B cell (primary cell): ENCODE results near the gene MYH14. TPM values are rescaled to one million over a fixed set of nuclear protein-coding genes. Genes with fewer than 3 reads are reported as not detected.

Source experiments
- ATAC-seq: fragments of 200-7000 bp; cut with Tn5 transposase; one replicate; pipeline ENCODE4 v1.10.0; 2021; ENCODE audit warnings: low read depth, mild to moderate bottlenecking, moderate number of reproducible peaks, moderate library complexity
- CTCF ChIA-PET: fragments of 350-600 bp; sonication (Branson Sonifier 250); formaldehyde crosslinking; loops from one replicate; lab custom pipeline; 2021; ENCODE audit warnings: antibody characterized with exemption, inconsistent platforms; lab: Charles Lee
- POLR2A ChIA-PET: fragments of 350-600 bp; sonication (Branson Sonifier 250); formaldehyde crosslinking; loops from one replicate; lab custom pipeline; 2021; ENCODE audit warnings: antibody characterized with exemption; lab: Charles Lee
- DNase-seq: peaks from one replicate; pipeline ENCODE4 v3.0.0; 2013
- H2AFZ ChIP-seq: 2 replicates; pipeline ENCODE4 v1.6.1; 2012; ENCODE audit warnings: mild to moderate bottlenecking, low read depth, low read length; ENCODE audit not compliant: insufficient read depth, poor library complexity, severe bottlenecking
- H3K27ac ChIP-seq, 2 donors: 1 replicate in 1 of 2; 2 replicates in 1 of 2; pipeline ENCODE4 v1.5.1; 2012 to 2013; ENCODE audit warnings: low read length in 2 of 2, mild to moderate bottlenecking in 2 of 2, moderate library complexity in 1 of 2
- H3K27me3 ChIP-seq, 4 experiments: fragments of 200-600 bp in 1 of 4; sonication (generic) in 1 of 4; replicated peaks in 1 of 4; 1 replicate in 2 of 4; 2 replicates in 2 of 4; pipeline versions ENCODE4 v1.6.1 to v1.7.0; 2013 to 2016; ENCODE audit warnings: low read length in 3 of 4, mild to moderate bottlenecking in 2 of 4, mixed read lengths in 1 of 4, moderate library complexity in 1 of 4; ENCODE audit not compliant: insufficient read depth in 4 of 4, control insufficient read depth in 3 of 4; ENCODE audit errors: control extremely low read depth in 1 of 4
- H3K36me3 ChIP-seq, 2 experiments: replicated peaks in 1 of 2; 1 replicate in 1 of 2; 2 replicates in 1 of 2; pipeline versions ENCODE4 v1.6.1 to v1.7.1; 2013; ENCODE audit warnings: low read length in 1 of 2; ENCODE audit not compliant: insufficient read depth in 2 of 2, control insufficient read depth in 1 of 2; ENCODE audit errors: control extremely low read depth in 1 of 2, extremely low read depth in 1 of 2
- H3K4me1 ChIP-seq, 2 donors: fragments of 200-600 bp in 1 of 2; sonication (generic) in 1 of 2; 1 replicate in 1 of 2; 2 replicates in 1 of 2; pipeline versions ENCODE4 v1.5.1 to v1.6.1; 2013 to 2017; ENCODE audit warnings: low read length in 2 of 2; ENCODE audit not compliant: control insufficient read depth in 2 of 2, insufficient read depth in 2 of 2
- H3K4me2 ChIP-seq: replicated peaks from 2 replicates; pipeline ENCODE3; 2012; ENCODE audit warnings: mild to moderate bottlenecking, low read depth, low read length; ENCODE audit not compliant: poor library complexity, severe bottlenecking
- H3K4me3 ChIP-seq, 5 experiments: fragments of 200-600 bp in 1 of 5; sonication (generic) in 1 of 5; 1 replicate in 3 of 5; 2 replicates in 2 of 5; pipeline versions ENCODE4 v1.5.1 to v1.7.0; 2011 to 2016; ENCODE audit warnings: low read length in 4 of 5, mild to moderate bottlenecking in 4 of 5, low read depth in 2 of 5, control low read depth in 1 of 5, moderate library complexity in 1 of 5; ENCODE audit not compliant: insufficient read depth in 1 of 5; ENCODE audit errors: control extremely low read depth in 1 of 5, extremely low read depth in 1 of 5
- H3K79me2 ChIP-seq: fragments of 200-600 bp; sonication (generic); one replicate; pipeline ENCODE4 v1.6.0; 2016; ENCODE audit warnings: low read length; ENCODE audit not compliant: control insufficient read depth, insufficient read depth
- H3K9ac ChIP-seq: fragments of 200-600 bp; sonication (generic); 2 replicates; pipeline ENCODE4 v1.6.1; 2017; ENCODE audit warnings: mild to moderate bottlenecking, low read length, moderate library complexity
- H3K9me3 ChIP-seq, 3 donors: one replicate each; pipeline versions ENCODE4 v1.6.1 to v1.7.1; 2013; ENCODE audit warnings: low read length in 2 of 3; ENCODE audit not compliant: control insufficient read depth in 2 of 3, insufficient read depth in 1 of 3; ENCODE audit errors: control extremely low read depth in 1 of 3
- H4K20me1 ChIP-seq: 2 replicates; pipeline ENCODE4 v1.6.0; 2012; ENCODE audit warnings: mild to moderate bottlenecking, low read length; ENCODE audit not compliant: insufficient read depth, control insufficient read depth, poor library complexity, severe bottlenecking
- H3K27ac Mint-ChIP-seq: one replicate; pipeline ENCODE4 v1.8.0; 2021; ENCODE audit warnings: mixed read lengths
- H3K27me3 Mint-ChIP-seq: one replicate; pipeline ENCODE4 v1.8.0; 2021; ENCODE audit warnings: mixed read lengths
- H3K4me1 Mint-ChIP-seq: one replicate; pipeline ENCODE4 v1.8.0; 2021; ENCODE audit warnings: mixed read lengths
- H3K4me3 Mint-ChIP-seq: one replicate; pipeline ENCODE4 v1.8.0; 2021; ENCODE audit warnings: mixed read lengths
- H3K9me3 Mint-ChIP-seq: one replicate; pipeline ENCODE4 v1.8.0; 2022; ENCODE audit warnings: mixed read lengths; ENCODE audit not compliant: insufficient read depth
- EZH2 ChIP-seq: IDR thresholded peaks from 2 replicates; pipeline ENCODE4 v1.6.1; 2012; ENCODE audit warnings: borderline replicate concordance, low read depth, mild to moderate bottlenecking, moderate library complexity, low read length; ENCODE audit not compliant: insufficient read depth, poor library complexity, severe bottlenecking
- WGBS: methylation state at CpG from one replicate; pipeline ENCODE4 v1.1.5; 2013; ENCODE audit warnings: missing lambda C conversion rate; ENCODE audit not compliant: insufficient coverage; 5-methylcytosine and 5-hydroxymethylcytosine counted together
- intact Hi-C: fragments of 100-400 bp; cut with micrococcal nuclease; formaldehyde crosslinking; loops from one replicate; pipeline ENCODE4 v1.10.0; 2022
- polyA plus RNA-seq: library from polyadenylated mRNA; depleted of rRNA; stranded (reverse); fragments of >200 nt; gene quantifications from 2 replicates; pipeline ENCODE4 v1.2.3, GENCODE V29; 2012
- total RNA-seq, 2 donors: library from RNA; stranded (reverse); fragments of 120-200 nt in 1 of 2; gene quantifications; 1 replicate in 1 of 2; 2 replicates in 1 of 2; pipeline versions ENCODE4 v1.2.3 to v1.2.4, GENCODE V29; 2013 to 2022
- TF ChIP-seq, protein P1 (sequence below): fragments of 200-600 bp; IDR thresholded peaks from one replicate; pipeline ENCODE4 v1.8.0; 2022; ENCODE audit warnings: antibody characterized with exemption, mild to moderate bottlenecking

The MYH14 gene
- total and polyA plus RNA-seq, 2 donors (not counting 1 experiment from before 2014, with no cell fraction given), result not detected

DNA sequence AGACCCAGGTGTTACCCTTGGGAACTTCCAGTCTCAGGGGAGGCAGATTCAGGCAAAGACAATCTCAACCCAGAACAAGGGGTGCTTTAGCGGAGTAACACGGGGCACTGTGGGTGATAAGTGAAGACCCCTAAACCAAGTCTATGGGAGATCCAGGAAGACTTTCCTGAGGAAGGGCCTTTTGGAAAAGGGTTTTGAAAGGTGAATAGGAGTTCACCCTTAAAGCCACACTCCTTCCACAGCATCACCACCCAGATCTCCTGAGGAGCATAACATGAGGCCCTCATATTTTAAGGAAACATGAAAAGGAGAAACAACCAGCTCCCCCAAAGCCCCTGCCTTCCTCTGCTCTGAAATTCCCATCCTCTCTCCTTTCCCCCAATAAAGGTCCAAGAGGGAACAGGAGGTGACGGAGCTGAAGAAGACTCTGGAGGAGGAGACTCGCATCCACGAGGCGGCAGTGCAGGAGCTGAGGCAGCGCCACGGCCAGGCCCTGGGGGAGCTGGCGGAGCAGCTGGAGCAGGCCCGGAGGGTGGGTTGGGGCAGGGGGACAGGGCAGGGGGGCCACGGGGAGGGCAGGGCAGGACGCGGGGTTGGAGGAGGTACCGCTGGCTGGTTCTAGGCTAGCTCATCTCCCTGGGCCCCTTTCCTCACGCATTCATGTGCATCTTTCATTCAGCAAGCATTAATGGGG, 73.1 kb downstream of the MYH14 start:
- DNase-seq, result no peak

DNA sequence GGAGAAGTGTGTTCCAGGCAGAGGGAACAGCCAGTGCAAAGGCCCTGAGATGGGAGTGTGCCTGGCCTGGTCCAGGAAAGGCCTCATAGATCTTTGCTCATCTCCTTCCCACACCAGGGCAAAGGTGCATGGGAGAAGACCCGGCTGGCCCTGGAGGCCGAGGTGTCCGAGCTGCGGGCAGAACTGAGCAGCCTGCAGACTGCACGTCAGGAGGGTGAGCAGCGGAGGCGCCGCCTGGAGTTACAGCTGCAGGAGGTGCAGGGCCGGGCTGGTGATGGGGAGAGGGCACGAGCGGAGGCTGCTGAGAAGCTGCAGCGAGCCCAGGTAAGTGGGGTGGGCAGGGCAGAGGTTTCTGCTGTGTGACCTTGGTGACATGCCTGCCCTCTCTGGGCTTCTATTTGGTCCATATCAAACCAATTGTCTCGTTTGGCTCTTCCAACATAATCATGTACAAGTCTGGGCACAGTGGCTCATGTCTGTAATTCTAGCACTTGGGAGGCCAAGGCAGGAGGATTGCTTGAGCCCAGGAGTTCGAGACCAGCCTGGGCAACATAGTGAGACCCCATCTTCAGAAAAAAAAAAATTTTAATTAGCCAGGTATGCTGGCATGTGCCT, 74.7 kb downstream of the MYH14 start:
- CTCF ChIA-PET, result interaction anchor here (0.7 kb wide), 1 partner anchor 142 kb away, joined by 5 read pairs; no protein-coding TSS in a partner anchor
- WGBS, result 91% methylated on average over 10 of the region's 14 CpGs

More for the DNA sequence above, 73.1 kb downstream of the MYH14 start:
- Mint-ChIP-seq H3K4me1 (no peaks in the 10 kb centered on the region), H3K4me3 (no peak overlapping the region), H3K27ac (no peak overlapping the region), H3K9me3 (no peaks in the 10 kb centered on the region), H3K27me3 (peaks cover 15% of the 10 kb centered on the region)
- ATAC-seq, result no peak
- CTCF ChIA-PET, result no interaction called here
- H3K9ac ChIP-seq, result no peak overlapping the region
- no peaks in the 10 kb centered on the region for H3K9me3 ChIP-seq
- H3K4me2 ChIP-seq, result no peak overlapping the region
- peaks cover 0 to 12% (median 0%) of the 10 kb centered on the region in 4 experiments for H3K27me3 ChIP-seq
- TF ChIP-seq, protein P1, sequence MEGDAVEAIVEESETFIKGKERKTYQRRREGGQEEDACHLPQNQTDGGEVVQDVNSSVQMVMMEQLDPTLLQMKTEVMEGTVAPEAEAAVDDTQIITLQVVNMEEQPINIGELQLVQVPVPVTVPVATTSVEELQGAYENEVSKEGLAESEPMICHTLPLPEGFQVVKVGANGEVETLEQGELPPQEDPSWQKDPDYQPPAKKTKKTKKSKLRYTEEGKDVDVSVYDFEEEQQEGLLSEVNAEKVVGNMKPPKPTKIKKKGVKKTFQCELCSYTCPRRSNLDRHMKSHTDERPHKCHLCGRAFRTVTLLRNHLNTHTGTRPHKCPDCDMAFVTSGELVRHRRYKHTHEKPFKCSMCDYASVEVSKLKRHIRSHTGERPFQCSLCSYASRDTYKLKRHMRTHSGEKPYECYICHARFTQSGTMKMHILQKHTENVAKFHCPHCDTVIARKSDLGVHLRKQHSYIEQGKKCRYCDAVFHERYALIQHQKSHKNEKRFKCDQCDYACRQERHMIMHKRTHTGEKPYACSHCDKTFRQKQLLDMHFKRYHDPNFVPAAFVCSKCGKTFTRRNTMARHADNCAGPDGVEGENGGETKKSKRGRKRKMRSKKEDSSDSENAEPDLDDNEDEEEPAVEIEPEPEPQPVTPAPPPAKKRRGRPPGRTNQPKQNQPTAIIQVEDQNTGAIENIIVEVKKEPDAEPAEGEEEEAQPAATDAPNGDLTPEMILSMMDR, result no peak
- TF ChIP-seq EZH2, result no peak
- H3K4me1 ChIP-seq, result no peaks in the 10 kb centered on the region
- H2AFZ ChIP-seq, result no peak overlapping the region
- intact Hi-C loops, result no loop called here
- H3K27ac ChIP-seq, result no peak overlapping the region
- no peak overlapping the region for H3K4me3 ChIP-seq
- WGBS, result 94% methylated on average over 7 of the region's 15 CpGs
- POLR2A ChIA-PET, result no interaction called here
- no peaks in the 10 kb centered on the region for H4K20me1 ChIP-seq
- no peaks in the 10 kb centered on the region for H3K79me2 ChIP-seq
- no peaks in the 10 kb centered on the region for H3K36me3 ChIP-seq

More for the DNA sequence above, 74.7 kb downstream of the MYH14 start:
- DNase-seq (no peak), ATAC-seq (no peak)
- no peak overlapping the region for H3K27ac ChIP-seq
- H3K79me2 ChIP-seq, result no peaks in the 10 kb centered on the region
- peaks cover 0 to 12% (median 0%) of the 10 kb centered on the region in 4 experiments for H3K27me3 ChIP-seq
- H4K20me1 ChIP-seq, result no peaks in the 10 kb centered on the region
- no peak overlapping the region for H3K9ac ChIP-seq
- H2AFZ ChIP-seq, result no peak overlapping the region
- H3K4me1 ChIP-seq, result no peaks in the 10 kb centered on the region
- POLR2A ChIA-PET, result no interaction called here
- H3K36me3 ChIP-seq, result no peaks in the 10 kb centered on the region
- no peak for TF ChIP-seq EZH2
- TF ChIP-seq, protein P1, result no peak
- peaks cover 10% of the 10 kb centered on the region for H3K27me3 Mint-ChIP-seq
- no peak overlapping the region for H3K4me3 ChIP-seq
- H3K4me2 ChIP-seq, result no peak overlapping the region
- intact Hi-C loops, result no loop called here
- H3K9me3 ChIP-seq, result no peaks in the 10 kb centered on the region
- H3K9me3 Mint-ChIP-seq, result no peaks in the 10 kb centered on the region
- no peaks in the 10 kb centered on the region for H3K4me1 Mint-ChIP-seq
- no peak overlapping the region for H3K4me3 Mint-ChIP-seq
- H3K27ac Mint-ChIP-seq, result no peak overlapping the region
